HepG2 (cell line): ENCODE results near the gene LRPPRC. TPM values are rescaled to one million over a fixed set of nuclear protein-coding genes. Genes with fewer than 3 reads are reported as not detected.

Experiments
- CEBPB ChIP-seq: IDR thresholded peaks from 2 replicates; pipeline ENCODE4 v1.6.1; 2011; ENCODE audit warnings: low read depth, low read length, improper control_type of control experiment, borderline replicate concordance
- FOSL1 ChIP-seq: sonication (generic); formaldehyde crosslinking; IDR thresholded peaks from 2 replicates; pipeline ENCODE4 v1.9.0; 2021; ENCODE audit warnings: missing genetic modification reagents, borderline replicate concordance
- HNF4G ChIP-seq, 2 experiments: sonication (generic) in 1 of 2; formaldehyde crosslinking in 1 of 2; IDR thresholded peaks; 2 replicates each; pipeline versions ENCODE4 v1.4.0 to v1.6.1; 2011 to 2020; ENCODE audit warnings: borderline replicate concordance in 2 of 2, low read depth in 2 of 2, mild to moderate bottlenecking in 2 of 2, low read length in 1 of 2, missing genetic modification reagents in 1 of 2, moderate library complexity in 1 of 2
- KLF11 ChIP-seq: IDR thresholded peaks from 2 replicates; pipeline ENCODE4 v1.6.1; 2016; ENCODE audit warnings: missing compliant biosample characterization
- MIER2 ChIP-seq: IDR thresholded peaks from 2 replicates; pipeline ENCODE4 v1.6.1; 2016; ENCODE audit warnings: missing biosample characterization, missing genetic modification reagents
- MZF1 ChIP-seq: sonication (generic); formaldehyde crosslinking; IDR thresholded peaks from 2 replicates; pipeline ENCODE4 v1.8.1; 2023; ENCODE audit warnings: mild to moderate bottlenecking, missing genetic modification reagents, borderline replicate concordance
- SIN3B ChIP-seq: fragments of 150-350 bp; IDR thresholded peaks from 2 replicates; pipeline ENCODE4 v1.6.1; 2014; ENCODE audit warnings: low read length
- TCF12 ChIP-seq, 2 experiments: fragments of 450-650 bp in 1 of 2; sonication (generic) in 1 of 2; formaldehyde crosslinking in 1 of 2; IDR thresholded peaks; 2 replicates each; pipeline versions ENCODE4 v1.6.1 to v1.8.0; 2017 to 2022; ENCODE audit warnings: antibody characterized with exemption in 1 of 2, mild to moderate bottlenecking in 1 of 2, missing genetic modification reagents in 1 of 2, moderate library complexity in 1 of 2
- ZFP37 ChIP-seq: sonication (generic); formaldehyde crosslinking; IDR thresholded peaks from 2 replicates; pipeline ENCODE4 v1.4.0; 2020; ENCODE audit warnings: missing genetic modification reagents, borderline replicate concordance
- ZMYM2 ChIP-seq: sonication (generic); formaldehyde crosslinking; IDR thresholded peaks from 2 replicates; pipeline ENCODE4 v1.8.0; 2022; ENCODE audit warnings: mild to moderate bottlenecking, missing genetic modification reagents
- ZNF160 ChIP-seq: sonication (generic); formaldehyde crosslinking; IDR thresholded peaks from 2 replicates; pipeline ENCODE4 v1.8.0; 2022; ENCODE audit warnings: mild to moderate bottlenecking, inconsistent platforms, missing genetic modification reagents
- ZNF547 ChIP-seq: sonication (generic); formaldehyde crosslinking; IDR thresholded peaks from 2 replicates; pipeline ENCODE4 v1.5.1; 2020; ENCODE audit warnings: mild to moderate bottlenecking, missing genetic modification reagents
- ZNF724P ChIP-seq: sonication (generic); formaldehyde crosslinking; IDR thresholded peaks from 2 replicates; pipeline ENCODE4 v1.8.0; 2022; ENCODE audit warnings: missing genetic modification reagents, borderline replicate concordance
- ZNF761 ChIP-seq: sonication (generic); formaldehyde crosslinking; conservative IDR thresholded peaks from 2 replicates; pipeline ENCODE4 v1.4.0; 2020; ENCODE audit warnings: mild to moderate bottlenecking, missing genetic modification reagents
- ZNF782 ChIP-seq: sonication (generic); formaldehyde crosslinking; IDR thresholded peaks from 2 replicates; pipeline ENCODE4 v1.4.0; 2020; ENCODE audit warnings: missing genetic modification reagents, mild to moderate bottlenecking, borderline replicate concordance
- polyA plus RNA-seq, 8 experiments: library from polyadenylated mRNA; depleted of rRNA in 3 of 8; stranded (reverse) in 7 of 8; unstranded in 1 of 8; fragments of >200 nt; fragmentation: Illumina TruSeq in 4 of 8; extraction: Trizol in 4 of 8; gene quantifications; 2 replicates each; pipeline versions ENCODE4 v1.2.1 to v1.2.3, GENCODE V29; 2011 to 2016; ENCODE audit warnings: low read depth in 4 of 8, missing spikeins in 1 of 8, mixed read lengths in 1 of 8; ENCODE audit not compliant: insufficient read depth in 1 of 8
- total RNA-seq, 5 experiments: library from RNA; depleted of rRNA; stranded (reverse); fragments of >200 nt; fragmentation: Illumina TruSeq; extraction: Trizol; gene quantifications; 2 replicates each; pipeline ENCODE4 v1.2.3, GENCODE V29; 2016; ENCODE audit warnings: low read depth in 1 of 5
- TF ChIP-seq, protein P1 (sequence below): sonication (generic); formaldehyde crosslinking; IDR thresholded peaks from 2 replicates; pipeline ENCODE4 v1.5.0; 2020; ENCODE audit warnings: mild to moderate bottlenecking, missing genetic modification reagents
- TF ChIP-seq, protein P2 (sequence below): sonication (generic); formaldehyde crosslinking; IDR thresholded peaks from 2 replicates; pipeline ENCODE4 v1.9.0; 2021; ENCODE audit warnings: missing genetic modification reagents, borderline replicate concordance
- TF ChIP-seq, protein P3 (sequence below): IDR thresholded peaks from 2 replicates; pipeline ENCODE4 v1.6.1; 2016; ENCODE audit warnings: control low read depth
- TF ChIP-seq, protein P4 (sequence below): sonication (generic); formaldehyde crosslinking; IDR thresholded peaks from 2 replicates; pipeline ENCODE4 v1.8.0; 2022; ENCODE audit warnings: mild to moderate bottlenecking, missing genetic modification reagents, moderate library complexity

Gene LRPPRC
- total and polyA plus RNA-seq, 2 of the 13 experiments (the other 11 are each of a cell fraction or from before 2014, with no cell fraction given), result 117 to 167 TPM

DNA sequence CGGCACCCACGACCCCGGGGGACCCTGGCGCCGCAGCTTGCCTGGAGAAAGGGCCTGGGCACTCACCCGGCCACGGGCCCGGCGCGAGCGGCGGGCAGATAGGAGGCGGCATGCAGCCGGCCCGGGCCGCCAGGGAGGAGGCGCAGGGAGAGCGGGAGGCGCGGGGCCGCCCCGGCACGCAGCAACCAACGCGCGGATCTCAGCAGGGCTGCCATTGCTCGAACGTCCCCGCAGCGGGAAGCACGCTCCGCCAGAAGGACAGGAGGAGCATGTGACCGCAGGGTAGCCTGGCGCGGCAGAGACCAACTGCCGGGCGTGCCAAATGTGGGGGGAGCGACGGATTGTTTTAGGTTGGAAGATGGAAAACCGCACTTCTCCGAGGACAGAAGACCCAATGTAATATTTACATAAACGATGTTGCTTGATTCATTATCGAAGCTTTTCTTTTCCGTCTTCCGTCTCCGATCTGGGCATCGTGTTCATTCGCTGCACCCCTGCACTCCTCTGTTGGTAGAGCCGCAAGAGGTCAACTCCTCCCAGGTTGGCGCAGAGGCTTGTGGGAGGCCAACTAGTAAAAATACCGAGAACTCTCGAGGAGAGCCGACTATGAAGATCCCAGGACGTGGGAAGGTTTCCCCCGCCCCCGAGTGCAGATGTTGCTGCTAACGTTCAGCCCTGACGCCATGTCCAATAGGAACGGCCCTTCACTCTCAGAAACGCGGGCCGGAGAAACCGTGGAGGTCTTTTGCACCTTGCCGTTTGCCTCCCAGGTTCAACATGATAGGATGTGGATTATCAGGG, at the start of gene LRPPRC (continued):
- no peak for TF ChIP-seq FOSL1 (CRISPR knock-in tag)
- TF ChIP-seq ZNF761, result no peak
- TF ChIP-seq KLF11, result peak; percentile 85; the same call in 1 of the 2 replicates
- TF ChIP-seq ZFP37 (CRISPR knock-in tag), result peak; percentile 31; the same call in 1 of the 2 replicates
- no peak; the same call in none of the 2 replicates for TF ChIP-seq ZNF782 (CRISPR knock-in tag)
- TF ChIP-seq MIER2, result no peak; the same call in none of the 2 replicates
- peak; percentile 53; the same call in 1 of the 2 replicates for TF ChIP-seq ZNF547
- no peak for TF ChIP-seq MZF1 (CRISPR knock-in tag)
- no peak for TF ChIP-seq TCF12 (IDR thresholded peaks at IDR 0.05)
- TF ChIP-seq TCF12 (CRISPR knock-in tag; IDR thresholded peaks at IDR 0.05), result peak; percentile 10; the same call in 1 of the 2 replicates
- no peak for TF ChIP-seq CEBPB
- no peak; the same call in 1 of the 2 replicates for TF ChIP-seq ZNF724P
- TF ChIP-seq, protein P1, sequence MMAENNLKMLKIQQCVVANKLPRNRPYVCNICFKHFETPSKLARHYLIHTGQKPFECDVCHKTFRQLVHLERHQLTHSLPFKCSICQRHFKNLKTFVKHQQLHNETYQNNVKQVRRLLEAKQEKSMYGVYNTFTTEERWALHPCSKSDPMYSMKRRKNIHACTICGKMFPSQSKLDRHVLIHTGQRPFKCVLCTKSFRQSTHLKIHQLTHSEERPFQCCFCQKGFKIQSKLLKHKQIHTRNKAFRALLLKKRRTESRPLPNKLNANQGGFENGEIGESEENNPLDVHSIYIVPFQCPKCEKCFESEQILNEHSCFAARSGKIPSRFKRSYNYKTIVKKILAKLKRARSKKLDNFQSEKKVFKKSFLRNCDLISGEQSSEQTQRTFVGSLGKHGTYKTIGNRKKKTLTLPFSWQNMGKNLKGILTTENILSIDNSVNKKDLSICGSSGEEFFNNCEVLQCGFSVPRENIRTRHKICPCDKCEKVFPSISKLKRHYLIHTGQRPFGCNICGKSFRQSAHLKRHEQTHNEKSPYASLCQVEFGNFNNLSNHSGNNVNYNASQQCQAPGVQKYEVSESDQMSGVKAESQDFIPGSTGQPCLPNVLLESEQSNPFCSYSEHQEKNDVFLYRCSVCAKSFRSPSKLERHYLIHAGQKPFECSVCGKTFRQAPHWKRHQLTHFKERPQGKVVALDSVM (CRISPR knock-in tag), result no peak; the same call in 1 of the 2 replicates
- TF ChIP-seq ZMYM2 (CRISPR knock-in tag), result no peak
- peak; percentile 5; the same call in 1 of the 2 replicates for TF ChIP-seq HNF4G (IDR thresholded peaks at IDR 0.05; ENCODE audit: borderline replicate concordance, low read depth, low read length)
- 0 out of 2 replicates have a peak, but pooled peaks have one; percentile 21 for TF ChIP-seq HNF4G (CRISPR knock-in tag; IDR thresholded peaks at IDR 0.05; ENCODE audit: borderline replicate concordance, low read depth)
- TF ChIP-seq, protein P2, sequence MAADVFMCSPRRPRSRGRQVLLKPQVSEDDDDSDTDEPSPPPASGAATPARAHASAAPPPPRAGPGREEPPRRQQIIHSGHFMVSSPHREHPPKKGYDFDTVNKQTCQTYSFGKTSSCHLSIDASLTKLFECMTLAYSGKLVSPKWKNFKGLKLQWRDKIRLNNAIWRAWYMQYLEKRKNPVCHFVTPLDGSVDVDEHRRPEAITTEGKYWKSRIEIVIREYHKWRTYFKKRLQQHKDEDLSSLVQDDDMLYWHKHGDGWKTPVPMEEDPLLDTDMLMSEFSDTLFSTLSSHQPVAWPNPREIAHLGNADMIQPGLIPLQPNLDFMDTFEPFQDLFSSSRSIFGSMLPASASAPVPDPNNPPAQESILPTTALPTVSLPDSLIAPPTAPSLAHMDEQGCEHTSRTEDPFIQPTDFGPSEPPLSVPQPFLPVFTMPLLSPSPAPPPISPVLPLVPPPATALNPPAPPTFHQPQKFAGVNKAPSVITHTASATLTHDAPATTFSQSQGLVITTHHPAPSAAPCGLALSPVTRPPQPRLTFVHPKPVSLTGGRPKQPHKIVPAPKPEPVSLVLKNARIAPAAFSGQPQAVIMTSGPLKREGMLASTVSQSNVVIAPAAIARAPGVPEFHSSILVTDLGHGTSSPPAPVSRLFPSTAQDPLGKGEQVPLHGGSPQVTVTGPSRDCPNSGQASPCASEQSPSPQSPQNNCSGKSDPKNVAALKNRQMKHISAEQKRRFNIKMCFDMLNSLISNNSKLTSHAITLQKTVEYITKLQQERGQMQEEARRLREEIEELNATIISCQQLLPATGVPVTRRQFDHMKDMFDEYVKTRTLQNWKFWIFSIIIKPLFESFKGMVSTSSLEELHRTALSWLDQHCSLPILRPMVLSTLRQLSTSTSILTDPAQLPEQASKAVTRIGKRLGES (CRISPR knock-in tag), result no peak
- TF ChIP-seq, protein P3, sequence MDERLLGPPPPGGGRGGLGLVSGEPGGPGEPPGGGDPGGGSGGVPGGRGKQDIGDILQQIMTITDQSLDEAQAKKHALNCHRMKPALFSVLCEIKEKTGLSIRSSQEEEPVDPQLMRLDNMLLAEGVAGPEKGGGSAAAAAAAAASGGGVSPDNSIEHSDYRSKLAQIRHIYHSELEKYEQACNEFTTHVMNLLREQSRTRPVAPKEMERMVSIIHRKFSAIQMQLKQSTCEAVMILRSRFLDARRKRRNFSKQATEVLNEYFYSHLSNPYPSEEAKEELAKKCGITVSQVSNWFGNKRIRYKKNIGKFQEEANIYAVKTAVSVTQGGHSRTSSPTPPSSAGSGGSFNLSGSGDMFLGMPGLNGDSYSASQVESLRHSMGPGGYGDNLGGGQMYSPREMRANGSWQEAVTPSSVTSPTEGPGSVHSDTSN (CRISPR knock-in tag), result no peak
- TF ChIP-seq, protein P4, sequence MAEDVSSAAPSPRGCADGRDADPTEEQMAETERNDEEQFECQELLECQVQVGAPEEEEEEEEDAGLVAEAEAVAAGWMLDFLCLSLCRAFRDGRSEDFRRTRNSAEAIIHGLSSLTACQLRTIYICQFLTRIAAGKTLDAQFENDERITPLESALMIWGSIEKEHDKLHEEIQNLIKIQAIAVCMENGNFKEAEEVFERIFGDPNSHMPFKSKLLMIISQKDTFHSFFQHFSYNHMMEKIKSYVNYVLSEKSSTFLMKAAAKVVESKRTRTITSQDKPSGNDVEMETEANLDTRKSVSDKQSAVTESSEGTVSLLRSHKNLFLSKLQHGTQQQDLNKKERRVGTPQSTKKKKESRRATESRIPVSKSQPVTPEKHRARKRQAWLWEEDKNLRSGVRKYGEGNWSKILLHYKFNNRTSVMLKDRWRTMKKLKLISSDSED (CRISPR knock-in tag), result no peak
- peak; percentile 66 for TF ChIP-seq SIN3B
- no peak; the same call in 1 of the 2 replicates for TF ChIP-seq ZNF160
